HG03575 (cell line): ENCODE results near the gene COQ10A.
"Not testable (repeated sequence)": the region's sequence is repeated elsewhere in the genome, so short reads cannot be mapped to it uniquely, and the experiment has no call there.

Experiments
- ATAC-seq: cut with Tn5 transposase; IDR thresholded peaks from one replicate; pipeline ENCODE4 v1.9.1; 2021; ENCODE audit not compliant: unreplicated experiment, insufficient number of reproducible peaks, low FRiP score; ENCODE audit errors: extremely low read depth

The COQ10A gene

GRCh38 chr12:56241424-56242303 is 25.1 kb upstream of the COQ10A start:
- ATAC-seq: no peak

GRCh38 chr12:56242986-56243385 is 23.8 kb upstream of the COQ10A start:
- no peak for ATAC-seq

DNA sequence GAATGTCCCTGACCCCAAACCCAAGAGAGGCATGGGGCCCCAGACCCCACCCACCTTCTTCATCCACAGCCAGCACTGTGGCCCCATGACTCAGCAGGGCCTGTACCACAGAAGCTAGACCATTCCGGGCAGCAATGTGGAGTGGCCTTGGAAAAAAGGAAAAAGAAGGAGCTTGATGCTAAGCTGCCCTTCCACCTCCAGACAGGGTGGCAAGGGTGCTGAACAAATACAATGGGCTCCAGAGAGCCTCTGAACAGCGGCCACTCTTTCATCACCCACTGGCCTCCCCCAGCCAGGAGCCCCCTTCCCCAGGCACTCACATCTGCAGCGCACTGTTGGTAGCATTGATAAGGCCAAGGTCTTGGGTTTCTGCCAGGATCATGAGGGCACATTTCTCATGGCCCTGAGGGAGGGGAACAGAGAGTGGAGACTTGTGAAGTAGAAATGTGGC is 23.0 kb upstream of the COQ10A start:
- ATAC-seq: no peak

GRCh38 chr12:56244494-56244893 is 22.2 kb upstream of the COQ10A start:
- ATAC-seq: no peak

- ATAC-seq: no peak
These were observed 18.8 kb upstream of the COQ10A start for GRCh38 chr12:56247923-56248322.

GRCh38 chr12:56248711-56249110 is 18.0 kb upstream of the COQ10A start:
- no peak for ATAC-seq

GRCh38 chr12:56252649-56253048 is 14.1 kb upstream of the COQ10A start:
- no peak for ATAC-seq

- no peak for ATAC-seq
These were observed 13.7 kb upstream of the COQ10A start for GRCh38 chr12:56253091-56253490.

DNA sequence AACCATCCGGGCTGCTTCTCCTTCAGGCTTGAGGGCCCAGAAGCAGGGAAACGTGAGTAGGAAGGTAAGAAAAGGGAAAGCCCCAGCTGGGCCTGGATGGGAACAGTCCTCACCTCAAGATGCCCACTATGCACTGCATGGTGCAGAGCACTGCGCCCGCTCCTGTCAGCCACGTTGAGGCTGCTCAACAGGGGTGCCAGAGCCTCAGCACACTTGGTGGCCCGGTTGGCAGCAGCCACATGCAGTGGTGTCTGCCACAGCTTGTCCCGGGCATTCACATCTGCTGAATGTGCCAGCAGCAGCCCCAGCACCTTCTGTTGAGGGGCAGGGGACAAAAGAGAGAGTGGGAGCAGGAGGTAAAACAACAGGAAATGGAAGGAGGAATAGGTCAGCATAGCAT is 11.1 kb upstream of the COQ10A start:
- ATAC-seq: no peak

DNA sequence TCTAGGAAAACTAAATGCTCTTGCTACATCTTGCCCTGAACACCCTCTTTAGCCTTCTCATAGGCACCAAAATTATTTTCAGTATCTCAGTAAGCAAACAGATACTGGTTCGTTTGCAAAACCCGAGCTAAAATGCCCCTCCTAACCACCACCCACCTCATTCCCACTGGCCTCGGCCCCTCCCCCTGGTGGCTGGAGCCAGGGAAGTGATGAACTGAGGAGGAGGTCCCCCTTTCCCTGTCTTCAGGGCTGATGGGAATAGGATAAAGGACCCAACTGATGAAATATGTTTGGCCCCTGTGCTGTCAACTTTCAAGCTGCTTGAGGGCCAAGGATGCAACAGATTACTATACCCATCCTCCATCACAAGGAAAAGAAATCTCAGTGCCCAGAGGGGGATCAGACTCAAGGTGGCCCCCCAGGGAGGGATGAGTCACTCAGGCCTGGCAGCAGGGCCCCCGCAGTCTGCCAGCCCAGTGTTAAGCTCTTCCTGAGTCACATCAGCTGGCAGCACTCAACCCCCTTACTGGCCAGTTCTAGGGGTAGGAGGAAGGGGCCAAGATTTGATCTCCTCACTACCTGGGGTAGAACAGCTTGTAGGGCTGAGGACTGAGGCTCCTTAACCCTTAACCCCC is 10.3 kb upstream of the COQ10A start:
- ATAC-seq: no peak

- no peak for ATAC-seq
These were observed 9.7 kb upstream of the COQ10A start for GRCh38 chr12:56257071-56257470.

- no peak for ATAC-seq
These were observed 9.2 kb upstream of the COQ10A start for GRCh38 chr12:56257491-56258067.

GRCh38 chr12:56258068-56258819 is 8.5 kb upstream of the COQ10A start, which contains the start of gene ANKRD52:
Gene ANKRD52 (minus strand): TSS chr12:56258384. CDS start chr12:56258269, 115 bp downstream.
- ATAC-seq: no peak

DNA sequence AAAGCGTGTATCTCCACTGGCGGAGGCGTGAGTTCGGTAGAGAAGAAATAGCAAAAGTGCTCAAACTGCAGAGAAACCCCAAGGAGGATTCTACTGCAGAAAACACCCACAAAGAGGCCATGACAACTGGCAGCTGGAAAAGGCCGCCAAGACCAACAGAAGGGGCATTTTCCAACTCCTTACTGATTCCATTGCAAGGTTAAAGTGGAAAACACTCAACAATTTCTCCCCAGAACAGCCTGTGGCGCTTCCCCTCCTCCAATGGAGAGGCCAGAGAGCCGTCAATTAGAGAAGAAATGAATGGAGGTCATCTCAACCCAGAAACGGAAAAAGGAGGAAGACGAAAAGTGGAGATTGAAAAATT is 7.9 kb upstream of the COQ10A start:
- no peak for ATAC-seq

- no peak for ATAC-seq
These were observed 6.4 kb upstream of the COQ10A start for GRCh38 chr12:56260380-56260779.

- no peak for ATAC-seq
These were observed 5.8 kb upstream of the COQ10A start for GRCh38 chr12:56260921-56261320.

GRCh38 chr12:56261503-56262232 is 5.1 kb upstream of the COQ10A start:
- no peak for ATAC-seq

GRCh38 chr12:56262955-56263354 is 3.8 kb upstream of the COQ10A start:
- not testable (repeated sequence) for ATAC-seq
